T-helper 17 cell (primary cell): ENCODE results near the gene CA12. TPM values are rescaled to one million over a fixed set of nuclear protein-coding genes. Genes with fewer than 3 reads are reported as not detected.

ENCODE experiments used
- ATAC-seq: fragments of 150-1000 bp; cut with Tn5 transposase; 2 replicates; pipeline ENCODE4 v1.10.0; 2021; ENCODE audit warnings: mild to moderate bottlenecking, moderate library complexity
- DNase-seq, 3 donors: peaks; one replicate each; pipeline versions ENCODE4 v3.0.0 to v3.0.0-alpha.2; 2020 to 2021
- H3K9me3 ChIP-seq: one replicate; pipeline ENCODE4 v1.7.0; 2013; ENCODE audit warnings: low read length, mild to moderate bottlenecking; ENCODE audit not compliant: control insufficient read depth, poor library complexity, severe bottlenecking
- H3K27ac Mint-ChIP-seq: one replicate; pipeline ENCODE4 v1.8.0; 2022; ENCODE audit warnings: mild to moderate bottlenecking, moderate library complexity, mixed read lengths
- H3K27me3 Mint-ChIP-seq: one replicate; pipeline ENCODE4 v1.8.0; 2022; ENCODE audit warnings: mixed read lengths
- H3K36me3 Mint-ChIP-seq: one replicate; pipeline ENCODE4 v1.8.0; 2022; ENCODE audit warnings: low read depth, mixed read lengths
- H3K4me1 Mint-ChIP-seq: one replicate; pipeline ENCODE4 v1.8.0; 2022; ENCODE audit warnings: mild to moderate bottlenecking, mixed read lengths
- H3K4me3 Mint-ChIP-seq: one replicate; pipeline ENCODE4 v1.8.0; 2022; ENCODE audit warnings: mild to moderate bottlenecking, moderate library complexity, mixed read lengths
- total RNA-seq, 4 donors: library from RNA in 2 of 4; stranded (reverse) in 2 of 4; gene quantifications; one replicate each; pipeline ENCODE4 v1.2.3 and lab custom pipeline; 2022 to 2026

Gene CA12
- total RNA-seq, 2 donors from 2014 or later = not detected

DNA sequence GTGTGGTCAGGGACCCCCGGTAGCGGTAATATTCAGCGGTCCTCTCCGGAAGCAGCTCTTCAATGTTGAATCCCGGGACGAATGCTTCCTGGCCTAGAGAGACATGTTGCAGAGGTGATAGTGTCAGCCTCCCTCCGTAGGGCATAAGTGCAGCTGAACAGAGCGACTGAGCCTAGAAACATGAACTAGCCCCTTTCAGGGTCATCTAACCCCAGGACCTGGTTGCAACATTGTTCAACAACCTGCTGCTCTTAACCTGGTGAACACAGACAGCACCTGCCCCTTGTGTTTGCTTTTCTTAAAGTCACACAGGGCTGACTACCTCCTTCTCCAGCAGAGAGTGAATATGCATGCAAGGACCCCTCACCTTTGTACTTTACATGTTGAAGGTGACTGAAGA is 41.3 kb downstream of the CA12 start:
- H3K27ac Mint-ChIP-seq = no peak overlapping the region
- no peaks in the 10 kb centered on the region for H3K9me3 ChIP-seq
- H3K4me1 Mint-ChIP-seq = peaks cover 4% of the 10 kb centered on the region
- H3K4me3 Mint-ChIP-seq = no peak overlapping the region
- no peaks in the 10 kb centered on the region for H3K36me3 Mint-ChIP-seq
- peaks cover 44% of the 10 kb centered on the region for H3K27me3 Mint-ChIP-seq
- ATAC-seq = no peak
- no peak for DNase-seq

DNA sequence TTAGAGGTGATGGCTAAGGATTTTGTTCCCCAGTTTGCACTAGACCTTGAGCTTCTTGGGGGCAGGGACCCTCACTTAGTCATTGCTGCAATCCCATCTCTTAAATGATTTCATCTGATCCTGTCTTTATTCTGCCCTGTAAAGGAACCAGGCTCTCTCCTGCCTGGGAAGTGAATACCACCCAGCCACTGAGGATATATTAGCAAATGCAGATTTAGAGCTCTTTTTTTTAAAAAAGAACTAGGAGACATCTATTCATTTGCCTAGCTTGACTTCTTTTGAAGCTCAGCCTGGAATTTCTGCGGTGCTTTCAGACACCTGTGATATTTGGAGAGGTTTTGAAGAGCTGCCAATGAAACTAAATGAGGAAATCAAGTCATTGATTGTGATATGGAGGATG is 41.8 kb downstream of the CA12 start:
- DNase-seq (no peak), ATAC-seq (no peak)
- H3K4me3 Mint-ChIP-seq = no peak overlapping the region
- H3K27me3 Mint-ChIP-seq = peaks cover 39% of the 10 kb centered on the region
- H3K9me3 ChIP-seq = no peaks in the 10 kb centered on the region
- H3K27ac Mint-ChIP-seq = no peak overlapping the region
- H3K4me1 Mint-ChIP-seq = peaks cover 2% of the 10 kb centered on the region
- no peaks in the 10 kb centered on the region for H3K36me3 Mint-ChIP-seq

GRCh38 chr15:63339006-63339766 is 42.5 kb downstream of the CA12 start:
- ATAC-seq = no peak
- Mint-ChIP-seq H3K4me3 (no peak overlapping the region), H3K27ac (no peak overlapping the region), H3K27me3 (peaks cover 32% of the 10 kb centered on the region), H3K4me1 (no peaks in the 10 kb centered on the region), H3K36me3 (no peaks in the 10 kb centered on the region)
- H3K9me3 ChIP-seq = no peaks in the 10 kb centered on the region
- no peak for DNase-seq

DNA sequence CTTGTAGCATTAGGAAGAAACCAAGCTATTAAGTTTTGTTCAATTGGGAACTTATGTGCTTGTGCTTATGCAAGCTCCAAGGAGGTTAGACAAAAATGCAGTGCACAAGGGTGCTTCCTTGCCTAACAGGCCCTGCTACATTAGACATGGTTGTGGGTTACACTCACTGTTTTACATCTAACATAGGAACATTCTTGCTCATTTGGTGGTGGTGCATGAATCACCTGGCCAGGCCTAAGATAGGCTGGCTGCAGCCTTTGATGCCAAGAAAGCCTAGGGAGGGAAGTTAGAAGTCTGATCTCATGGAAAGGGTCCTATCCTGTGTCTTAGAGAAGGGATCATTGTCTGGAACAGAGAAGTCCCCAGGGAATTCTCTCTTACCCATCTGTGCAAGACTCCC is 43.5 kb downstream of the CA12 start:
- H3K4me1 Mint-ChIP-seq = no peaks in the 10 kb centered on the region
- peaks cover 24% of the 10 kb centered on the region for H3K27me3 Mint-ChIP-seq

DNA sequence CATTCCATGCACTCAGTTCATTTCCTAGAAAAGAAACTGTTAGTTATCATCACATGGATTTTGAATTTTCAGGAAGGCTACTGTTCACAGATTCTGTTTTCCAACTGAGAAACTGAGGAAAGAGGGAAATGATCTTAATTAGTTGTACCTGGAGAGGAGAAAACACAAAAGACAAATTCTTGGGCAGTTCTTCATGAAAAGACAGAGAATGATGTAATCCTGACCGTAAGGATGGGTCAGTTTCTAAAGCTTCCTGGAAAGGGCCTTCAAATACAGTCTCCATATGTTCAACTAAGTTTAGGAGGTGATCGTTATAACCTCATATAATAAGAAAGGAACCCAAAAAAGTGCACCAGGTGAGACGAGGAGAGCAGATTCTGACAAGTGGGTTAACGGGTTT is 44.6 kb downstream of the CA12 start:
- H3K27ac Mint-ChIP-seq = no peak overlapping the region
- no peak for ATAC-seq
- H3K9me3 ChIP-seq = no peaks in the 10 kb centered on the region
- no peaks in the 10 kb centered on the region for H3K4me1 Mint-ChIP-seq
- no peak for DNase-seq
- no peak overlapping the region for H3K4me3 Mint-ChIP-seq
- H3K27me3 Mint-ChIP-seq = peaks cover 24% of the 10 kb centered on the region
- H3K36me3 Mint-ChIP-seq = no peaks in the 10 kb centered on the region

More for the DNA sequence above, 43.5 kb downstream of the CA12 start:
- H3K36me3 Mint-ChIP-seq = no peaks in the 10 kb centered on the region
- H3K9me3 ChIP-seq = no peaks in the 10 kb centered on the region
- H3K27ac Mint-ChIP-seq = no peak overlapping the region
- no peak for DNase-seq
- no peak for ATAC-seq
- no peak overlapping the region for H3K4me3 Mint-ChIP-seq

DNA sequence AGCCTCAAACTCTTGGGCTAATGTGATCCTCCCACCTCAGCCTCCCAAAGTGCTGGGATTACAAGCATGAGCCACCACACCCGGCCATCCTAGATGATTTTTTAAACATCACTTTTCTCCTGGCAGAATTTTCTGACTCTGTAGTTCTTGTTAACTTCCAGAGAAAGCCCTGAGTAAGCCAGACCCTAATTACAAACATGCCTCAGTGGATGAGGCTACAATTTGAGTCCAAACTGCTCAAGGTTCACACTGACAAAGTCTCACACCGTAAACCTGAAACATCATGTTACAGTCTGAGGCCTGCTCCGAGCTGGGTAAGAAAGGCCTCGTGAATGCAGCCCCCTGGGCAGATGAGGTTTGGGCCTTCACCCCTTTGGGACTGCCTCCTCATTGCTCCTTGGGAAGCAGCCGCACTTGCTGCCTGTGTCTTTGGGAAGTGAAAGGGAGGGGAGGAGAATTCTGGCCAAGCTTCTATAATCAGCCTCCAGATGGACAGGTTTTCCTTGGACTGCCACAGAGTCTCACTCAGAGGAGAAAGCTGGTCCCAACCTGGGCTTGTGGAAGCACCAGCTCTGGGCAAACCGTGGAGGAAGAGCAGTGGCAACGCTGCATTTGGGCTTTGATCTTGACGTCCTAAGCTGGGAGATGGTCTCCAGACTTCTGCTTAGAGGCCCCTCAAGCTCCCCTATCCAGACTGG is 46.0 kb downstream of the CA12 start:
- Mint-ChIP-seq H3K27me3 (peaks cover 14% of the 10 kb centered on the region), H3K4me1 (peaks cover 3% of the 10 kb centered on the region), H3K36me3 (peaks cover 4% of the 10 kb centered on the region), H3K27ac (no peak overlapping the region), H3K4me3 (no peak overlapping the region)
- H3K9me3 ChIP-seq = no peaks in the 10 kb centered on the region
- ATAC-seq (no peak), DNase-seq (no peak)

DNA sequence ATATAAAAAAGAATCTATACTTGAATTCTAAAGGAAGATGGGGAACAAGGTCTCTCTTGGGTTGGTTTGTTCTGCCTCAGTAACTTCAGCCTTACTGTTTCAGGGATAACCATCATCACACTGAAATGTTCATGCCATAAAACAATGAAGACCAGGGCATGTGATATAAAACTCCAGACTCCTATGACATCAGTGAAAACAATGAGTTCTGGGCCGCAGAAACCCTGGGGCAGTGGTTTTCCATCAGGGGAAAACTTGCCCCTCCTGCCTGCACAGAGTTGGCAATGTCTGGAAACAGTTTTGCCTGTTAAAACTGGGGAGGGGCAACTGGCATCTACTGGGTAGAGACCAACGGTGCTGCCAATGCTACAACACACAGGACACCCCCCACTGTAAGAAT is 46.8 kb downstream of the CA12 start:
- no peak overlapping the region for H3K4me3 Mint-ChIP-seq
- ATAC-seq (no peak), DNase-seq (no peak)
- no peak overlapping the region for H3K27ac Mint-ChIP-seq
- no peaks in the 10 kb centered on the region for H3K9me3 ChIP-seq
- H3K4me1 Mint-ChIP-seq = peaks cover 3% of the 10 kb centered on the region
- peaks cover 4% of the 10 kb centered on the region for H3K36me3 Mint-ChIP-seq
- peaks cover 5% of the 10 kb centered on the region for H3K27me3 Mint-ChIP-seq

- no peak for ATAC-seq
- Mint-ChIP-seq H3K27ac (no peak overlapping the region), H3K4me3 (no peak overlapping the region), H3K4me1 (peaks cover 3% of the 10 kb centered on the region), H3K36me3 (peaks cover 4% of the 10 kb centered on the region), H3K27me3 (peaks cover 16% of the 10 kb centered on the region)
- H3K9me3 ChIP-seq = no peaks in the 10 kb centered on the region
- DNase-seq = no peak
Measured at GRCh38 chr15:63332367-63333124, 49.1 kb downstream of the CA12 start.

GRCh38 chr15:63331456-63331855 is 50.2 kb downstream of the CA12 start:
- H3K9me3 ChIP-seq = no peaks in the 10 kb centered on the region
- Mint-ChIP-seq H3K4me3 (no peak overlapping the region), H3K36me3 (peaks cover 4% of the 10 kb centered on the region), H3K27me3 (peaks cover 17% of the 10 kb centered on the region), H3K4me1 (peaks cover 3% of the 10 kb centered on the region), H3K27ac (no peak overlapping the region)
- ATAC-seq (no peak), DNase-seq (no peak)

- Mint-ChIP-seq H3K4me1 (peaks cover 3% of the 10 kb centered on the region), H3K36me3 (peaks cover 4% of the 10 kb centered on the region), H3K27ac (no peak overlapping the region), H3K4me3 (no peak overlapping the region), H3K27me3 (peaks cover 20% of the 10 kb centered on the region)
- no peaks in the 10 kb centered on the region for H3K9me3 ChIP-seq
- no peak for ATAC-seq
- no peak for DNase-seq
Measured at GRCh38 chr15:63330926-63331325, 50.7 kb downstream of the CA12 start.

DNA sequence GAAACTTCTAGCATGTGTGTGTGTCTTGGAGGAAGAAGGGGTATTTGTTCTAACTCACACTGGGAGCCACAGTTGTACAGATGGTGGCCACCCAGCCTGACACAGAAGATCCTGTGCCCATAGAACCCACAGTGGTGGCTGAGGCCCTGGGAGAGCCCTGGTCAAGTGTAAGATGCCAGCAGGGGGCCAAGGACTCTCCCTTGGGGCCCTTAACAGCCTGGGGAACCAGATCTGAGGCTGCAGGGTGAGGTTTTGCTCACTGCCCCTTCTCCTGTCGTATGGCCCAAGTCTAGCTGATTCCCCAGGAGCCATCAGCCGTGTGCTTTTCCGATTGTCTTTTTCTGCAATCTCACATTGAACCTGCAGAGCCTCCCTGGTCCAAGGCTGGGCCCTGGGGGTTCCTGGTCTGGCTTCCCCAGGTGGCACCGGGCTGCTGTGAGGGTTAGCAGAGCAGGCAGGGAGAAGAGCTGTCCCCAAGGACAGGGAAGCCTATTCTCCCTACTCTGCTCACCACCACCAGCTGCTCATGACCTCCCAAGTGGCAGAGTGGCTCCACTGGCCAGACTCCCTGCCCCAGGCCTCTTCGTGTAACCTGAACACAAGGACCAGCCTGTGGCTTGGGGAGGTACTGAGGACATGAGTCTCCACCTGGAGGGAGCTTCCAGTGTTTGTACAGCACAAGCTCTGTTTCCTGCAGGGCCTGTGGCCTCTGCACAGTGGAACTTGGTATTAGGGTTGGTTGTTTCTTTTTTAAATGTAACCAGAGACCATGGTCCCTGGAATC is 51.9 kb downstream of the CA12 start:
- H3K9me3 ChIP-seq = no peaks in the 10 kb centered on the region
- no peak for DNase-seq
- H3K36me3 Mint-ChIP-seq = peaks cover 4% of the 10 kb centered on the region
- H3K4me3 Mint-ChIP-seq = no peak overlapping the region
- peaks cover 3% of the 10 kb centered on the region for H3K4me1 Mint-ChIP-seq
- peaks cover 30% of the 10 kb centered on the region for H3K27me3 Mint-ChIP-seq
- no peak overlapping the region for H3K27ac Mint-ChIP-seq
- ATAC-seq = no peak

DNA sequence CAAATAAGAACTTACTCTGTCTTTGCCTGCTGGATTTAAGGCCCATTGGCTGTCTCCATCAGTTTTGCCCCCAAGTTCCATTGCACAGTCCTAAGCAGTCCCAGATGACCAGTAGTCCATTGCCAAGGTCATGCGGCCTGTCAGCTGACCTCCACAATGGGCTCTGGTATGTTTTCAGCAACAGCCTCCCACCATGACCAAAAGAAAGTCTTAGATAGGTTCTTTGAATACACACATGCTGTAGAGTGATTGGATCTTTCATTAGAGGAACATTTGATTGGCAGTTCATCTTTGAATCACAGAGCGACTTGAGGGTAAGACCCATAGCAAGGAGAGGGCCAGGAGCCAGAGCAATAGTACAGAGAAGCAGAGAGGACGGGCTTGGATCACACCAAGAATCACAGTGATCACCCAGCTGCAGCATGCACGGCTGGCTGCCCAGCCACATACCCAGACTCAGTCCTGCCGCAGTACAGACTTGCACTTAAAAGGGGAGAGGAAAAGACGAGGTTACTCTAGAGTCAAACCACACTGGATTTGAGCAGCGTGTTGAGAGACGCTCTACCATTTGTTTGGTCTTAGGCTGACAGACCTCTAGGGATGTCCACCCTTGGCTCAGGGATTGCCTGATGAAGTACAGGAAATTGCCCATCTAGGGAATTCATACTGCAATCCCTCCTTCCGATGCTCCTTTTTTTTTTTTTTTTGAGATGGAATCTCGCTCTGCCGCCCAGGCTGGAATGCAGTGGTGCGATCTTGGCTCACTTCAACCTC is 53.8 kb downstream of the CA12 start:
- no peaks in the 10 kb centered on the region for H3K9me3 ChIP-seq
- Mint-ChIP-seq H3K4me1 (peaks cover 3% of the 10 kb centered on the region), H3K4me3 (no peak overlapping the region), H3K27me3 (peaks cover 30% of the 10 kb centered on the region), H3K27ac (no peak overlapping the region), H3K36me3 (peaks cover 4% of the 10 kb centered on the region)
- DNase-seq = no peak
- no peak for ATAC-seq
